ENCODE data around the gene PEX12. TPM values are rescaled to one million over a fixed set of nuclear protein-coding genes. Genes with fewer than 3 reads are reported as not detected.
"Not testable (repeated sequence)": the region's sequence is repeated elsewhere in the genome, so short reads cannot be mapped to it uniquely, and the experiment has no call there.

PEX12 gene
- total RNA-seq, 1 experiment from 2014 or later = 3.9 TPM

GRCh38 chr17:35534576-35535093, 43.7 kb downstream of the PEX12 start:
- Histone ChIP-seq H3K27ac (ENCODE audit: low read length) (no peak overlapping the region), H3K4me2 (ENCODE audit: low read length) (no peak overlapping the region), H3K36me3 (ENCODE audit: low read depth, low read length) (no peaks in the 10 kb centered on the region), H3F3A (ENCODE audit: low read length, unreplicated experiment) (no peaks in the 10 kb centered on the region), H3K79me2 (ENCODE audit: low read length) (no peaks in the 10 kb centered on the region), H2AFZ (ENCODE audit: low read length) (no peak overlapping the region), H3K4me3 (ENCODE audit: low read length) (no peak overlapping the region), H3K4me1 (ENCODE audit: insufficient read depth, low read length) (no peaks in the 10 kb centered on the region), H4K20me1 (ENCODE audit: low read length) (no peaks in the 10 kb centered on the region), H3K27me3 (ENCODE audit: low read length) (no peaks in the 10 kb centered on the region), H3K9me3 (ENCODE audit: low read length) (no peaks in the 10 kb centered on the region), H3K9ac (ENCODE audit: low read length) (no peak overlapping the region), H3K9me2 (replicated peaks; ENCODE audit: low read length) (no peaks in the 10 kb centered on the region)
- intact Hi-C loops (cut with micrococcal nuclease) = loop anchor here (5.0 kb wide), 1 partner anchor 277 kb away; no protein-coding TSS in a partner anchor
- CTCF ChIA-PET = no interaction called here
- DNase-seq = no peak
- BruUV-seq (replicated peaks) = no TSS peak
- no peak for ATAC-seq
- POLR2A ChIA-PET (ENCODE audit: unreplicated experiment) = no interaction called here
- TF ChIP-seq EZH2phosphoT487 (IDR thresholded peaks at IDR 0.05; ENCODE audit: borderline replicate concordance, low read length) (no peak), EZH2 (IDR thresholded peaks at IDR 0.05; ENCODE audit: low read length, unreplicated experiment) (no peak), CTCF (conservative IDR thresholded peaks at IDR 0.05; ENCODE audit: low read depth, low read length) (no peak)

GRCh38 chr17:35531160-35531559, 47.2 kb downstream of the PEX12 start:
- H3K4me3 ChIP-seq (ENCODE audit: low read length) = no peak overlapping the region
- no peaks in the 10 kb centered on the region for H4K20me1 ChIP-seq (ENCODE audit: low read length)
- H3K4me2 ChIP-seq (ENCODE audit: low read length) = no peak overlapping the region
- H3F3A ChIP-seq (ENCODE audit: low read length, unreplicated experiment) = no peaks in the 10 kb centered on the region
- ChIA-PET CTCF (no interaction called here), POLR2A (ENCODE audit: unreplicated experiment) (no interaction called here)
- H3K27me3 ChIP-seq (ENCODE audit: low read length) = no peaks in the 10 kb centered on the region
- no peak for ATAC-seq
- H3K36me3 ChIP-seq (ENCODE audit: low read depth, low read length) = no peaks in the 10 kb centered on the region
- H2AFZ ChIP-seq (ENCODE audit: low read length) = no peak overlapping the region
- DNase-seq = no peak
- BruUV-seq (replicated peaks) = no TSS peak
- no peak for TF ChIP-seq EZH2 (IDR thresholded peaks at IDR 0.05; ENCODE audit: low read length, unreplicated experiment)
- TF ChIP-seq CTCF (conservative IDR thresholded peaks at IDR 0.05; ENCODE audit: low read depth, low read length) = no peak
- no peak for TF ChIP-seq EZH2phosphoT487 (IDR thresholded peaks at IDR 0.05; ENCODE audit: borderline replicate concordance, low read length)
- no peaks in the 10 kb centered on the region for H3K9me2 ChIP-seq (replicated peaks; ENCODE audit: low read length)
- H3K9me3 ChIP-seq (ENCODE audit: low read length) = no peaks in the 10 kb centered on the region
- H3K27ac ChIP-seq (ENCODE audit: low read length) = no peak overlapping the region
- no peaks in the 10 kb centered on the region for H3K79me2 ChIP-seq (ENCODE audit: low read length)
- no peaks in the 10 kb centered on the region for H3K4me1 ChIP-seq (ENCODE audit: insufficient read depth, low read length)
- intact Hi-C loops (cut with micrococcal nuclease) = loop anchor here (5.0 kb wide), 1 partner anchor 274 kb away; no protein-coding TSS in a partner anchor
- no peak overlapping the region for H3K9ac ChIP-seq (ENCODE audit: low read length)

- no peaks in the 10 kb centered on the region for H3K9me2 ChIP-seq (replicated peaks; ENCODE audit: low read length)
- no peaks in the 10 kb centered on the region for H3K27me3 ChIP-seq (ENCODE audit: low read length)
- H2AFZ ChIP-seq (ENCODE audit: low read length) = no peak overlapping the region
- intact Hi-C loops (cut with micrococcal nuclease) = loop anchor here (5.0 kb wide), 1 partner anchor 273 kb away; no protein-coding TSS in a partner anchor
- H3K4me3 ChIP-seq (ENCODE audit: low read length) = no peak overlapping the region
- no peak overlapping the region for H3K9ac ChIP-seq (ENCODE audit: low read length)
- H4K20me1 ChIP-seq (ENCODE audit: low read length) = no peaks in the 10 kb centered on the region
- no peaks in the 10 kb centered on the region for H3K9me3 ChIP-seq (ENCODE audit: low read length)
- no peak for TF ChIP-seq EZH2 (IDR thresholded peaks at IDR 0.05; ENCODE audit: low read length, unreplicated experiment)
- no peak for TF ChIP-seq EZH2phosphoT487 (IDR thresholded peaks at IDR 0.05; ENCODE audit: borderline replicate concordance, low read length)
- no peak for TF ChIP-seq CTCF (conservative IDR thresholded peaks at IDR 0.05; ENCODE audit: low read depth, low read length)
- no TSS peak for BruUV-seq (replicated peaks)
- H3K79me2 ChIP-seq (ENCODE audit: low read length) = no peaks in the 10 kb centered on the region
- H3F3A ChIP-seq (ENCODE audit: low read length, unreplicated experiment) = no peaks in the 10 kb centered on the region
- H3K36me3 ChIP-seq (ENCODE audit: low read depth, low read length) = no peaks in the 10 kb centered on the region
- ATAC-seq = no peak
- CTCF ChIA-PET = no interaction called here
- H3K4me2 ChIP-seq (ENCODE audit: low read length) = no peak overlapping the region
- no peak for DNase-seq
- POLR2A ChIA-PET (ENCODE audit: unreplicated experiment) = no interaction called here
- no peaks in the 10 kb centered on the region for H3K4me1 ChIP-seq (ENCODE audit: insufficient read depth, low read length)
- H3K27ac ChIP-seq (ENCODE audit: low read length) = no peak overlapping the region
These were observed 48.5 kb downstream of the PEX12 start for GRCh38 chr17:35529866-35530265.

DNA sequence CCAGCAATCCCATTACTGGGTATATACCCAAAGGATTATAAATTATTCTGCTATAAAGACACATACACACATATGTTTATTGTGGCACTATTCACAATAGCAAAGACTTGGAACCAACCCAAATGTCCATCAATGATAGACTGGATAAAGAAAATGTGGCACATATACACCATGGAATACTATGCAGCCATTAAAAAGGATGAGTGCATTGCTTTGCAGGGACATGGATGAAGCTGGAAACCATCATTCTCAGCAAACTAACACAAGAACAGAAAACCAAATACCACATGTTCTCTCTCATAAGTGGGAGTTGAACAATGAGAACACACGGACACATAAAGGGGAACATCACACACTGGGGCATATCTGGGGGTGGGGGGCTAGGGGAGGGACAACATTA, 49.0 kb downstream of the PEX12 start:
- H4K20me1 ChIP-seq (ENCODE audit: low read length); CTCF ChIA-PET; H3K4me3 ChIP-seq (ENCODE audit: low read length); BruUV-seq (replicated peaks); intact Hi-C loops (cut with micrococcal nuclease); H2AFZ ChIP-seq (ENCODE audit: low read length); H3K4me1 ChIP-seq (ENCODE audit: insufficient read depth, low read length); ATAC-seq; DNase-seq; H3K27ac ChIP-seq (ENCODE audit: low read length); H3F3A ChIP-seq (ENCODE audit: low read length, unreplicated experiment); H3K36me3 ChIP-seq (ENCODE audit: low read depth, low read length); H3K4me2 ChIP-seq (ENCODE audit: low read length); H3K9me2 ChIP-seq (replicated peaks; ENCODE audit: low read length); H3K79me2 ChIP-seq (ENCODE audit: low read length); POLR2A ChIA-PET (ENCODE audit: unreplicated experiment); H3K27me3 ChIP-seq (ENCODE audit: low read length); H3K9me3 ChIP-seq (ENCODE audit: low read length); H3K9ac ChIP-seq (ENCODE audit: low read length): not testable (repeated sequence)
